Transverse colon (tissue), 3 donors: ENCODE results near the gene QRFP.

Source experiments
- CTCF ChIP-seq, 5 experiments: fragments of 200-600 bp in 3 of 5; fragments of 450-650 bp in 2 of 5; sonication (generic) in 3 of 5; IDR thresholded peaks; 1 replicate in 2 of 5; 2 replicates in 3 of 5; pipeline ENCODE4 v1.5.1; 2016 to 2017; ENCODE audit warnings: antibody characterized with exemption in 5 of 5, inconsistent platforms in 3 of 5, mild to moderate bottlenecking in 2 of 5, moderate library complexity in 1 of 5
- POLR2A ChIP-seq: fragments of 450-650 bp; IDR thresholded peaks from one replicate; pipeline ENCODE4 v1.6.1; 2016; ENCODE audit warnings: antibody characterized with exemption, mild to moderate bottlenecking, moderate library complexity

- TF ChIP-seq POLR2A: no peak
- no peak for TF ChIP-seq CTCF (IDR thresholded peaks at IDR 0.05)
Observed at GRCh38 chr9:130862747-130863146, 33.9 kb downstream of the QRFP start.
